ENCODE data around the gene KLC1.
"Not testable (repeated sequence)": the region's sequence is repeated elsewhere in the genome, so short reads cannot be mapped to it uniquely, and the experiment has no call there.

KLC1 gene

GRCh38 chr14:103630364-103631108, 1.5 kb downstream of the KLC1 start:
- Mint-ChIP-seq H3K4me3 (peak overlapping the region; percentile 44), H3K9me3 (no peaks in the 10 kb centered on the region), H3K4me1 (ENCODE audit: low read depth) (peaks cover 64% of the 10 kb centered on the region), H3K27me3 (no peaks in the 10 kb centered on the region), H3K36me3 (ENCODE audit: low read depth) (peaks cover 64% of the 10 kb centered on the region), H3K27ac (peak overlapping the region; percentile 100)
- intact Hi-C loops (cut with micrococcal nuclease), result no loop called here

DNA sequence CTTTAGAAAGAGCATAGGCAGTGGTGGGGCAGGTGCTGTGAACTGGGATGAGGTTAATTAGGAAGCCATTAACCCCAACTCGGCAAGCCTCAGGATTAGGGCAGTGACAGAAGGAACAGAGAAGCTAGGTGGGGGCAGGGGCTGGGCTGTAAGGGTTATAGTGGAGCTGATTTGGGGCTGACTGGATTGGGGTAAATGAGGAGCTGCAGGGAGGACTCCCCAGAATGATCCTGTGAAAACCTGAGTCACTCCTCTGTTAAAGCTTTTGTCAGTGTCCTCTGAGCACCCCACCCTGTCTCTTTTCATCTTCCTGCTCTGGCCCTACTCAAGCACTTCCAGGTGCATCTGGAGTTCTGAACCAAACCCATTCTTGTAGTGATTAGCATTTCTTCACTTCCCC, 4.4 kb downstream of the KLC1 start:
- intact Hi-C loops (cut with micrococcal nuclease), result no loop called here
- H3K27ac Mint-ChIP-seq, result no peak overlapping the region
- H3K27me3 Mint-ChIP-seq, result no peaks in the 10 kb centered on the region
- H3K36me3 Mint-ChIP-seq (ENCODE audit: low read depth), result peaks cover 86% of the 10 kb centered on the region
- peaks cover 63% of the 10 kb centered on the region for H3K4me1 Mint-ChIP-seq (ENCODE audit: low read depth)
- H3K9me3 Mint-ChIP-seq, result no peaks in the 10 kb centered on the region
- no peak overlapping the region for H3K4me3 Mint-ChIP-seq

DNA sequence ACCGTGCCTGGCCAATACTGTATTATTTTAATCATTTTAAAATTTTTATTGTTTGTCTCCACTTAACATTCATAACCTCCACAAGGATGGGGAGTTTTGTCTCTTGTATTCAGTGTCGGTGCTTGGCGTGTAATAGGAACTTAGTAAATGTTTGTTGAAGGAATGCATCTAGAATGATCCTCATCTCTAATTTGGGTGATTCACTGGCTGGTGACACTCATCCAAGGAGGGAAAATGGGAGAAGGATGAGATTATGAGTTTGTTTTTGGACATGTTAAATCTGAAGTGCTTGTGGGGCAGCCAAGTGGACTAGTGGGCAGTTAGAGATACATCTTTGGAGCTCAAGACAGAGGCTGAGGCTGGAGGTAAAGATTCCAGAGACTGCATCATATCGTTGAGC, 5.1 kb downstream of the KLC1 start:
- H3K4me1 Mint-ChIP-seq (ENCODE audit: low read depth), result peaks cover 69% of the 10 kb centered on the region
- H3K9me3 Mint-ChIP-seq, result no peaks in the 10 kb centered on the region
- H3K4me3 Mint-ChIP-seq, result no peak overlapping the region
- no peaks in the 10 kb centered on the region for H3K27me3 Mint-ChIP-seq
- intact Hi-C loops (cut with micrococcal nuclease), result no loop called here
- H3K27ac Mint-ChIP-seq, result no peak overlapping the region
- peaks cover 86% of the 10 kb centered on the region for H3K36me3 Mint-ChIP-seq (ENCODE audit: low read depth)

GRCh38 chr14:103638594-103638993, 9.6 kb downstream of the KLC1 start:
- H3K4me1 Mint-ChIP-seq (ENCODE audit: low read depth), result peaks cover 49% of the 10 kb centered on the region
- no peak overlapping the region for H3K4me3 Mint-ChIP-seq
- H3K27me3 Mint-ChIP-seq, result no peaks in the 10 kb centered on the region
- H3K36me3 Mint-ChIP-seq (ENCODE audit: low read depth), result peaks cover 65% of the 10 kb centered on the region
- peak overlapping the region; percentile 38 for H3K27ac Mint-ChIP-seq
- intact Hi-C loops (cut with micrococcal nuclease), result no loop called here
- H3K9me3 Mint-ChIP-seq, result no peaks in the 10 kb centered on the region

DNA sequence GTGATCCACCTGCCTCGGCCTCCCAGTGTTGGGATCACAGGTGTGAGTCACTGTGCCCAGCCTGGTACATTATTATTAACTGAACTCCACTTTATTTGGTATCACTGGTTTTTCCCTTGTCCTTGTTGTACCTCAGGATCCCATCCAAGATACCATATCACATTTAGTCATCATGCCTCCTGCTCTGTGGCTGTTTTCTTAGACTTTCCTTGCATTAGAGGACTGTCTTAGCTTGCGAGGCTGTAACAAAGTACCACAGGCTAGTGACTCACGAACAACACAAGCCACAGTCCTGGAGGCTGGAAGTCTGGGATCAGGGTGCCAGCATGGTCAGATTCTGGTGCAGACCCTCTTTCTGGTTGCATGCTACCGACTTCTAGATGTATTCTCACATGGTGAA, 12.2 kb downstream of the KLC1 start:
- peaks cover 59% of the 10 kb centered on the region for H3K36me3 Mint-ChIP-seq (ENCODE audit: low read depth)
- no peaks in the 10 kb centered on the region for H3K27me3 Mint-ChIP-seq
- H3K4me1 Mint-ChIP-seq (ENCODE audit: low read depth), result peaks cover 34% of the 10 kb centered on the region
- H3K9me3 Mint-ChIP-seq, result no peaks in the 10 kb centered on the region
- H3K27ac Mint-ChIP-seq, result no peak overlapping the region
- H3K4me3 Mint-ChIP-seq, result no peak overlapping the region
- intact Hi-C loops (cut with micrococcal nuclease), result no loop called here

DNA sequence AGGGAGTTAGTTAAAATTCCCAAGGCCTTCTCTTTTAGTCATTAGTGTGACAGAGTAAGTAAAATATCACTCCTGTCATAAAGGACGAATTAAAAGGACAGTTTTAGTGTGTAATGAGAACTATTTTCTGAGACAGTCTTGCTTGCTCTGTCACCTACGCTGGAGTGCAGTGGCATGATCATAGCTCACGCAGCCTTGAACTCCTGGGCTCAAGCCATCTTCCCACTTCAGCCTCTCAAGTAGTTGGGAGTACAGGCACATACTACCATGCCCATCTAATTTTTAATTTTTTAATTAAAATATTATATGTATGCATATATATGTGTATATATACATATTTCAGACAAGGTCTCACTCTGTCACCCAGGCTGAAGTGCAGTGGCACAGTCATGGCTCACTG, 17.2 kb downstream of the KLC1 start:
- peaks cover 31% of the 10 kb centered on the region for H3K36me3 Mint-ChIP-seq (ENCODE audit: low read depth)
- H3K9me3 Mint-ChIP-seq, result no peaks in the 10 kb centered on the region
- no peak overlapping the region for H3K27ac Mint-ChIP-seq
- H3K4me3 Mint-ChIP-seq, result no peak overlapping the region
- intact Hi-C loops (cut with micrococcal nuclease), result no loop called here
- no peaks in the 10 kb centered on the region for H3K27me3 Mint-ChIP-seq
- peaks cover 21% of the 10 kb centered on the region for H3K4me1 Mint-ChIP-seq (ENCODE audit: low read depth)

GRCh38 chr14:103649001-103649400, 20.0 kb downstream of the KLC1 start:
- H3K9me3 Mint-ChIP-seq, result no peaks in the 10 kb centered on the region
- H3K27ac Mint-ChIP-seq, result no peak overlapping the region
- H3K36me3 Mint-ChIP-seq (ENCODE audit: low read depth), result peaks cover 40% of the 10 kb centered on the region
- H3K27me3 Mint-ChIP-seq, result no peaks in the 10 kb centered on the region
- intact Hi-C loops (cut with micrococcal nuclease), result no loop called here
- no peak overlapping the region for H3K4me3 Mint-ChIP-seq
- H3K4me1 Mint-ChIP-seq (ENCODE audit: low read depth), result peaks cover 24% of the 10 kb centered on the region

DNA sequence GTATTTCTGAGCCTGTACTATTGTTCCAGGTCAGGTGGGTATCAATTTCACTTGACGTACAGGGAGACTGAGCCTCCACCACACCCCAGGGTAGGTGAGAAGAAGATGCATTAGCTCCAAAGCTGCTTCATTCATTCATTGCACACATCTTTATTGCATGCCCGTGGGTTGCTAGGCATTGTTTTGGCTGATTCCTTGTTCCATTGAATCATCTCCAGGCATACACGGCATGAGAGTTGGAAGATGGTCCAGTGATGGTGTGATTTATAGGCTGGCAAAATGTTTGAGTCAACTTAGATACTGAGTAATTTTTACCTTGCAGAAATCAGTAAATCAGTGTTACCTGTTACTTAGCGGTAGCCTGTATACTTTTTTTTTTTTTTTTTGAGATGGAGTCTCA, 21.2 kb downstream of the KLC1 start:
- Mint-ChIP-seq H3K4me1 (ENCODE audit: low read depth) (peaks cover 27% of the 10 kb centered on the region), H3K36me3 (ENCODE audit: low read depth) (peaks cover 41% of the 10 kb centered on the region), H3K27me3 (no peaks in the 10 kb centered on the region), H3K4me3 (no peak overlapping the region), H3K9me3 (no peaks in the 10 kb centered on the region), H3K27ac (no peak overlapping the region)
- intact Hi-C loops (cut with micrococcal nuclease), result no loop called here

- Mint-ChIP-seq H3K27ac (no peak overlapping the region), H3K36me3 (ENCODE audit: low read depth) (peaks cover 52% of the 10 kb centered on the region), H3K9me3 (no peaks in the 10 kb centered on the region), H3K27me3 (no peaks in the 10 kb centered on the region), H3K4me1 (ENCODE audit: low read depth) (peaks cover 36% of the 10 kb centered on the region), H3K4me3 (no peak overlapping the region)
- intact Hi-C loops (cut with micrococcal nuclease), result no loop called here
Observed at GRCh38 chr14:103651585-103651984, 22.6 kb downstream of the KLC1 start.

DNA sequence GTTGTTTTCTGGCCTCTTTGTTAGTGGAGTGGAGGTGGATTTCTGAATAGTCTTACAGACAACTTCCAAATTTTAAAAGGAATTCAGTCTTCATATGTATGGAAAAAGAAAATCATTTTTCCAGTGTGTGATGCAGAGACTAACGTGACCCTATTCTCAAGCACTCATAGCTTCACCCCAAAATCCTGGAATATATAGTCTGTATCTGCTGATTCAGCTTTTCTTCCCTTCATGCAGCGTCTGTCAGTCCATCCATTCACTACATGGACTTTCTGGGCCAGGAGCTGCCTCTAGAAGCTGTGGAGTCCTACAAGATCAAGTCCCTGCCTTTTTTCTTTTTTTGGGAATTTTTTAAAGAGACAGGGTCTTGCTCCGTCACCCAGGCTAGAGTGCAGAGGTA, 23.8 kb downstream of the KLC1 start:
- H3K4me3 Mint-ChIP-seq, result no peak overlapping the region

GRCh38 chr14:103653336-103653735, 24.3 kb downstream of the KLC1 start:
- intact Hi-C loops (cut with micrococcal nuclease); H3K9me3 Mint-ChIP-seq: not testable (repeated sequence)

More for the DNA sequence above, 23.8 kb downstream of the KLC1 start:
- Mint-ChIP-seq H3K36me3 (ENCODE audit: low read depth) (peaks cover 64% of the 10 kb centered on the region), H3K27ac (no peak overlapping the region), H3K27me3 (no peaks in the 10 kb centered on the region), H3K4me1 (ENCODE audit: low read depth) (peaks cover 48% of the 10 kb centered on the region), H3K9me3 (no peaks in the 10 kb centered on the region)
- intact Hi-C loops (cut with micrococcal nuclease), result no loop called here

GRCh38 chr14:103653805-103654204, 24.8 kb downstream of the KLC1 start:
- Mint-ChIP-seq H3K9me3 (no peaks in the 10 kb centered on the region), H3K27ac (no peak overlapping the region), H3K4me1 (ENCODE audit: low read depth) (peaks cover 52% of the 10 kb centered on the region), H3K4me3 (no peak overlapping the region), H3K36me3 (ENCODE audit: low read depth) (peaks cover 67% of the 10 kb centered on the region), H3K27me3 (no peaks in the 10 kb centered on the region)
- intact Hi-C loops (cut with micrococcal nuclease), result no loop called here

More at GRCh38 chr14:103653336-103653735, 24.3 kb downstream of the KLC1 start:
- H3K36me3 Mint-ChIP-seq (ENCODE audit: low read depth), result peaks cover 67% of the 10 kb centered on the region
- H3K27ac Mint-ChIP-seq, H3K4me3 Mint-ChIP-seq, H3K27me3 Mint-ChIP-seq: not testable (repeated sequence)
- peaks cover 53% of the 10 kb centered on the region for H3K4me1 Mint-ChIP-seq (ENCODE audit: low read depth)

- intact Hi-C loops (cut with micrococcal nuclease), result no loop called here
- H3K4me3 Mint-ChIP-seq, result no peak overlapping the region
- no peaks in the 10 kb centered on the region for H3K9me3 Mint-ChIP-seq
- peaks cover 49% of the 10 kb centered on the region for H3K4me1 Mint-ChIP-seq (ENCODE audit: low read depth)
- H3K27ac Mint-ChIP-seq, result no peak overlapping the region
- H3K27me3 Mint-ChIP-seq, result no peaks in the 10 kb centered on the region
- H3K36me3 Mint-ChIP-seq (ENCODE audit: low read depth), result peaks cover 73% of the 10 kb centered on the region
Observed at GRCh38 chr14:103654619-103655018, 25.6 kb downstream of the KLC1 start.

- H3K27ac Mint-ChIP-seq, result peak overlapping the region; percentile 66
- peaks cover 89% of the 10 kb centered on the region for H3K36me3 Mint-ChIP-seq (ENCODE audit: low read depth)
- H3K27me3 Mint-ChIP-seq, result no peaks in the 10 kb centered on the region
- H3K4me1 Mint-ChIP-seq (ENCODE audit: low read depth), result peaks cover 49% of the 10 kb centered on the region
- intact Hi-C loops (cut with micrococcal nuclease), result no loop called here
- H3K9me3 Mint-ChIP-seq, result no peaks in the 10 kb centered on the region
- H3K4me3 Mint-ChIP-seq, result no peak overlapping the region
Observed at GRCh38 chr14:103656031-103656755, 27.2 kb downstream of the KLC1 start.
